Stimulated activated CD4-positive, alpha-beta T cell treated with anti-CD3 and anti-CD28 coated beads, Interleukin-4, amount 100 ng/mL, for 4 hours (primary cell): ENCODE measurements around the gene WDR49.

Source experiments
- DNase-seq, 2 experiments: peaks; one replicate each; pipeline ENCODE4 v3.0.0-alpha.2; 2020

Gene WDR49

GRCh38 chr3:167483708-167484475 is 169.8 kb downstream of the WDR49 start:
- no peak for DNase-seq

GRCh38 chr3:167481164-167481563 is 172.6 kb downstream of the WDR49 start:
- no peak for DNase-seq

GRCh38 chr3:167480748-167481147 is 173.0 kb downstream of the WDR49 start:
- no peak for DNase-seq

GRCh38 chr3:167473863-167474262 is 179.9 kb downstream of the WDR49 start, which contains the start of gene SERPINI2:
TSS of gene SERPINI2 (minus strand) at chr3:167474042. CDS start at chr3:167471834, 2,208 bp downstream.
- no peak for DNase-seq

GRCh38 chr3:167469381-167469780 is 184.4 kb downstream of the WDR49 start:
- DNase-seq = no peak

GRCh38 chr3:167467848-167468611 is 185.7 kb downstream of the WDR49 start:
- no peak for DNase-seq

- no peak for DNase-seq
Measured at GRCh38 chr3:167466966-167467365, 186.8 kb downstream of the WDR49 start.

GRCh38 chr3:167456157-167456799 is 197.5 kb downstream of the WDR49 start:
- no peak for DNase-seq

- DNase-seq = no peak
Measured at GRCh38 chr3:167453815-167454214, 199.9 kb downstream of the WDR49 start.

- DNase-seq = no peak
Measured at GRCh38 chr3:167451282-167451681, 202.5 kb downstream of the WDR49 start.

- DNase-seq = no peak
Measured at GRCh38 chr3:167450675-167451074, 203.1 kb downstream of the WDR49 start.

GRCh38 chr3:167450195-167450594 is 203.5 kb downstream of the WDR49 start:
- DNase-seq = no peak

- DNase-seq = no peak
Measured at GRCh38 chr3:167445491-167445890, 208.3 kb downstream of the WDR49 start.

- no peak for DNase-seq
Measured at GRCh38 chr3:167441256-167441655, 212.5 kb downstream of the WDR49 start.

- no peak for DNase-seq
Measured at GRCh38 chr3:167437428-167438139, 216.2 kb downstream of the WDR49 start.
